Liver (tissue), 9 donors: ENCODE results near the gene SMYD3. TPM values are rescaled to one million over a fixed set of nuclear protein-coding genes. Genes with fewer than 3 reads are reported as not detected.

ENCODE experiments used
- DNase-seq: peaks from one replicate; pipeline ENCODE4 v3.0.0-alpha.2; 2017; ENCODE audit warnings: low spot score
- H3K27ac ChIP-seq, 2 donors: one replicate each; pipeline ENCODE4 v1.7.0; 2013; ENCODE audit warnings: inconsistent platforms in 2 of 2, low read length in 2 of 2, control low read depth in 1 of 2, low read depth in 1 of 2, mild to moderate bottlenecking in 1 of 2
- H3K27me3 ChIP-seq, 4 donors: one replicate each; pipeline versions ENCODE4 v1.6.1 to v1.7.0; 2013; ENCODE audit warnings: low read length in 3 of 4, inconsistent platforms in 1 of 4, mild to moderate bottlenecking in 1 of 4, moderate library complexity in 1 of 4; ENCODE audit not compliant: control insufficient read depth in 4 of 4, insufficient read depth in 4 of 4
- H3K36me3 ChIP-seq, 4 donors: one replicate each; pipeline versions ENCODE4 v1.6.1 to v1.7.0; 2013; ENCODE audit warnings: low read length in 3 of 4, mild to moderate bottlenecking in 3 of 4, low read depth in 1 of 4, moderate library complexity in 1 of 4; ENCODE audit not compliant: control insufficient read depth in 4 of 4, insufficient read depth in 3 of 4
- H3K4me1 ChIP-seq, 4 donors: one replicate each; pipeline versions ENCODE4 v1.6.1 to v1.7.0; 2013; ENCODE audit warnings: low read length in 3 of 4, mild to moderate bottlenecking in 3 of 4, moderate library complexity in 1 of 4; ENCODE audit not compliant: control insufficient read depth in 4 of 4, insufficient read depth in 4 of 4
- H3K4me3 ChIP-seq, 3 donors: one replicate each; pipeline versions ENCODE4 v1.6.1 to v1.7.0; 2013; ENCODE audit warnings: low read length in 3 of 3, control low read depth in 1 of 3, low read depth in 1 of 3, mild to moderate bottlenecking in 1 of 3
- H3K9ac ChIP-seq, 2 donors: one replicate each; pipeline ENCODE4 v1.7.0; 2013; ENCODE audit warnings: low read length in 2 of 2, mild to moderate bottlenecking in 2 of 2, moderate library complexity in 2 of 2, control low read depth in 1 of 2, low read depth in 1 of 2
- H3K9me3 ChIP-seq, 4 donors: one replicate each; pipeline versions ENCODE4 v1.6.1 to v1.7.0; 2013; ENCODE audit warnings: low read length in 3 of 4; ENCODE audit not compliant: control insufficient read depth in 4 of 4
- EGR1 ChIP-seq, 2 donors: IDR thresholded peaks; 2 replicates each; pipeline ENCODE4 v1.6.1; 2016 to 2018; ENCODE audit warnings: antibody characterized with exemption in 2 of 2, low read depth in 2 of 2
- FOXA1 ChIP-seq: IDR thresholded peaks from 2 replicates; pipeline ENCODE4 v1.6.1; 2016; ENCODE audit warnings: antibody characterized with exemption
- FOXA2 ChIP-seq: IDR thresholded peaks from 2 replicates; pipeline ENCODE4 v1.6.1; 2016; ENCODE audit warnings: antibody characterized with exemption
- GABPA ChIP-seq, 2 donors: IDR thresholded peaks in 1 of 2; conservative IDR thresholded peaks in 1 of 2; 2 replicates each; pipeline ENCODE4 v1.6.1; 2016; ENCODE audit warnings: antibody characterized with exemption in 2 of 2, mild to moderate bottlenecking in 1 of 2, moderate library complexity in 1 of 2
- HNF4A ChIP-seq, 2 donors: conservative IDR thresholded peaks; 2 replicates each; pipeline ENCODE4 v1.6.1; 2016; ENCODE audit warnings: antibody characterized with exemption in 2 of 2, mild to moderate bottlenecking in 2 of 2
- HNF4G ChIP-seq: IDR thresholded peaks from 2 replicates; pipeline ENCODE4 v1.6.1; 2016; ENCODE audit warnings: antibody characterized with exemption
- JUND ChIP-seq, 2 donors: IDR thresholded peaks; 2 replicates each; pipeline ENCODE4 v1.6.1; 2016; ENCODE audit warnings: antibody characterized with exemption in 2 of 2
- NR2F2 ChIP-seq: IDR thresholded peaks from 2 replicates; pipeline ENCODE4 v1.6.1; 2016; ENCODE audit warnings: antibody characterized with exemption
- RAD21 ChIP-seq, 2 donors: IDR thresholded peaks; 2 replicates each; pipeline ENCODE4 v1.6.1; 2016; ENCODE audit warnings: antibody characterized with exemption in 2 of 2, mild to moderate bottlenecking in 2 of 2
- RXRA ChIP-seq, 2 donors: IDR thresholded peaks; 2 replicates each; pipeline ENCODE4 v1.6.1; 2017 to 2018; ENCODE audit warnings: antibody characterized with exemption in 2 of 2, mild to moderate bottlenecking in 1 of 2
- SP1 ChIP-seq: IDR thresholded peaks from 2 replicates; pipeline ENCODE4 v1.6.1; 2018; ENCODE audit warnings: antibody characterized with exemption, mild to moderate bottlenecking
- TAF1 ChIP-seq: conservative IDR thresholded peaks from 2 replicates; pipeline ENCODE4 v1.6.1; 2016; ENCODE audit warnings: antibody characterized with exemption, mild to moderate bottlenecking
- YY1 ChIP-seq: IDR thresholded peaks from 2 replicates; pipeline ENCODE4 v1.6.1; 2016; ENCODE audit warnings: antibody characterized with exemption, mild to moderate bottlenecking
- ZBTB33 ChIP-seq: IDR thresholded peaks from 2 replicates; pipeline ENCODE4 v1.6.1; 2016; ENCODE audit warnings: antibody characterized with exemption
- WGBS: extraction: QIAGEN DNeasy Blood & Tissue Kit; methylation state at CpG from one replicate; pipeline ENCODE4 v1.1.7; 2013; 5-methylcytosine and 5-hydroxymethylcytosine counted together
- polyA plus RNA-seq, 2 donors: library from polyadenylated mRNA; stranded (reverse) in 1 of 2; unstranded in 1 of 2; fragments of 200-250 nt in 1 of 2; fragments of >200 nt in 1 of 2; fragmentation: Nextera tagmentation in 1 of 2; extraction: Ambion mirVana in 1 of 2; gene quantifications; one replicate each; pipeline versions ENCODE4 v1.2.1 to v1.2.3, GENCODE V29; 2013 to 2015
- total RNA-seq, 2 donors: library from RNA; depleted of rRNA; stranded (reverse); fragments of >200 nt; gene quantifications; one replicate each; pipeline ENCODE4 v1.2.3, GENCODE V29; 2014
- TF ChIP-seq, protein P1 (sequence below): IDR thresholded peaks from 2 replicates; pipeline ENCODE4 v1.6.1; 2016; ENCODE audit warnings: antibody characterized with exemption, mild to moderate bottlenecking
- TF ChIP-seq, protein P2 (sequence below): IDR thresholded peaks from 2 replicates; pipeline ENCODE4 v1.6.1; 2016; ENCODE audit warnings: antibody characterized with exemption
- TF ChIP-seq, protein P3 (sequence below): fragments of 150-350 bp; IDR thresholded peaks from 2 replicates; pipeline ENCODE4 v1.5.1; 2017; ENCODE audit warnings: improper control_type of control experiment, low read depth, low read length; ENCODE audit not compliant: missing input control
- TF ChIP-seq, protein P4 (sequence below): IDR thresholded peaks from 2 replicates; pipeline ENCODE4 v1.6.1; 2016; ENCODE audit warnings: antibody characterized with exemption
- donor health status: healthy.
- donor health status: healthy.
- donor health status: healthy.
- donor health status: healthy.
- donor health status: healthy.

Gene SMYD3
- total and polyA plus RNA-seq, 4 donors = 3.1 to 9.1 (median 8.0) TPM

GRCh38 chr1:245753807-245754206 is 753.3 kb downstream of the SMYD3 start (continued):
- TF ChIP-seq, protein P1, sequence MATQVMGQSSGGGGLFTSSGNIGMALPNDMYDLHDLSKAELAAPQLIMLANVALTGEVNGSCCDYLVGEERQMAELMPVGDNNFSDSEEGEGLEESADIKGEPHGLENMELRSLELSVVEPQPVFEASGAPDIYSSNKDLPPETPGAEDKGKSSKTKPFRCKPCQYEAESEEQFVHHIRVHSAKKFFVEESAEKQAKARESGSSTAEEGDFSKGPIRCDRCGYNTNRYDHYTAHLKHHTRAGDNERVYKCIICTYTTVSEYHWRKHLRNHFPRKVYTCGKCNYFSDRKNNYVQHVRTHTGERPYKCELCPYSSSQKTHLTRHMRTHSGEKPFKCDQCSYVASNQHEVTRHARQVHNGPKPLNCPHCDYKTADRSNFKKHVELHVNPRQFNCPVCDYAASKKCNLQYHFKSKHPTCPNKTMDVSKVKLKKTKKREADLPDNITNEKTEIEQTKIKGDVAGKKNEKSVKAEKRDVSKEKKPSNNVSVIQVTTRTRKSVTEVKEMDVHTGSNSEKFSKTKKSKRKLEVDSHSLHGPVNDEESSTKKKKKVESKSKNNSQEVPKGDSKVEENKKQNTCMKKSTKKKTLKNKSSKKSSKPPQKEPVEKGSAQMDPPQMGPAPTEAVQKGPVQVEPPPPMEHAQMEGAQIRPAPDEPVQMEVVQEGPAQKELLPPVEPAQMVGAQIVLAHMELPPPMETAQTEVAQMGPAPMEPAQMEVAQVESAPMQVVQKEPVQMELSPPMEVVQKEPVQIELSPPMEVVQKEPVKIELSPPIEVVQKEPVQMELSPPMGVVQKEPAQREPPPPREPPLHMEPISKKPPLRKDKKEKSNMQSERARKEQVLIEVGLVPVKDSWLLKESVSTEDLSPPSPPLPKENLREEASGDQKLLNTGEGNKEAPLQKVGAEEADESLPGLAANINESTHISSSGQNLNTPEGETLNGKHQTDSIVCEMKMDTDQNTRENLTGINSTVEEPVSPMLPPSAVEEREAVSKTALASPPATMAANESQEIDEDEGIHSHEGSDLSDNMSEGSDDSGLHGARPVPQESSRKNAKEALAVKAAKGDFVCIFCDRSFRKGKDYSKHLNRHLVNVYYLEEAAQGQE = no peak

DNA sequence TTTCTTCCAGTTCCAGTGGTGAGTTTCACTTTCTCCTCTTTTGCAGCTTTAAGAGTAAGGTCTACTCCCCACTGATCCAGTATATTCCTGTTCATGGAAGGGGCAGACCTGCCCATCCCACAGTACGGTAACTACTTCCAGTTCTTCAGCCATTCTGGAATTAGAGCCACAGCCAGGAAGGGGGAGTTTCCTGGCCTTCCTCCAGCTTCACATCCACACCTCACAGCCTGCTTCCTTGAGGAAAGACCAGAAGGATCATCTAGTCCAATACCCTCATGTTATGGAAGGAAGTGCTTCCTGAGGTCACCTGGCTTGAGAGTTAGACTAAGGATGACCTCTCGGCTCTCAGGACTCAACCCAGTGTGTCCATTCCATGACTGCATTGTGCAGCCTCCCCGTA is 754.5 kb downstream of the SMYD3 start:
- WGBS = 85% methylated on average over 3 of the region's 3 CpGs
- no peaks in the 10 kb centered on the region for H3K27me3 ChIP-seq
- H3K27ac ChIP-seq = no peak overlapping the region
- H3K4me3 ChIP-seq = no peak overlapping the region
- no peak overlapping the region for H3K9ac ChIP-seq
- H3K4me1 ChIP-seq = no peaks in the 10 kb centered on the region
- peaks cover 0 to 2% (median 0%) of the 10 kb centered on the region in 4 donors for H3K36me3 ChIP-seq
- no peaks in the 10 kb centered on the region for H3K9me3 ChIP-seq
- no peak for DNase-seq
- TF ChIP-seq SP1 = no peak
- TF ChIP-seq FOXA2 = no peak
- TF ChIP-seq NR2F2 = no peak
- TF ChIP-seq JUND (IDR thresholded peaks at IDR 0.05) = no peak
- no peak for TF ChIP-seq GABPA (IDR thresholded peaks at IDR 0.05 in 1 of 2, conservative IDR thresholded peaks at IDR 0.05 in 1 of 2)
- TF ChIP-seq, protein P2, sequence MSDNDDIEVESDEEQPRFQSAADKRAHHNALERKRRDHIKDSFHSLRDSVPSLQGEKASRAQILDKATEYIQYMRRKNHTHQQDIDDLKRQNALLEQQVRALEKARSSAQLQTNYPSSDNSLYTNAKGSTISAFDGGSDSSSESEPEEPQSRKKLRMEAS = no peak
- no peak for TF ChIP-seq HNF4A (conservative IDR thresholded peaks at IDR 0.05)
- no peak for TF ChIP-seq YY1
- TF ChIP-seq, protein P3, sequence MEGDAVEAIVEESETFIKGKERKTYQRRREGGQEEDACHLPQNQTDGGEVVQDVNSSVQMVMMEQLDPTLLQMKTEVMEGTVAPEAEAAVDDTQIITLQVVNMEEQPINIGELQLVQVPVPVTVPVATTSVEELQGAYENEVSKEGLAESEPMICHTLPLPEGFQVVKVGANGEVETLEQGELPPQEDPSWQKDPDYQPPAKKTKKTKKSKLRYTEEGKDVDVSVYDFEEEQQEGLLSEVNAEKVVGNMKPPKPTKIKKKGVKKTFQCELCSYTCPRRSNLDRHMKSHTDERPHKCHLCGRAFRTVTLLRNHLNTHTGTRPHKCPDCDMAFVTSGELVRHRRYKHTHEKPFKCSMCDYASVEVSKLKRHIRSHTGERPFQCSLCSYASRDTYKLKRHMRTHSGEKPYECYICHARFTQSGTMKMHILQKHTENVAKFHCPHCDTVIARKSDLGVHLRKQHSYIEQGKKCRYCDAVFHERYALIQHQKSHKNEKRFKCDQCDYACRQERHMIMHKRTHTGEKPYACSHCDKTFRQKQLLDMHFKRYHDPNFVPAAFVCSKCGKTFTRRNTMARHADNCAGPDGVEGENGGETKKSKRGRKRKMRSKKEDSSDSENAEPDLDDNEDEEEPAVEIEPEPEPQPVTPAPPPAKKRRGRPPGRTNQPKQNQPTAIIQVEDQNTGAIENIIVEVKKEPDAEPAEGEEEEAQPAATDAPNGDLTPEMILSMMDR = no peak
- TF ChIP-seq, protein P4, sequence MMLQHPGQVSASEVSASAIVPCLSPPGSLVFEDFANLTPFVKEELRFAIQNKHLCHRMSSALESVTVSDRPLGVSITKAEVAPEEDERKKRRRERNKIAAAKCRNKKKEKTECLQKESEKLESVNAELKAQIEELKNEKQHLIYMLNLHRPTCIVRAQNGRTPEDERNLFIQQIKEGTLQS = no peak
- TF ChIP-seq EGR1 (IDR thresholded peaks at IDR 0.05; ENCODE audit: low read depth in 2 of 2) = no peak
- no peak for TF ChIP-seq RAD21 (IDR thresholded peaks at IDR 0.05)
- TF ChIP-seq ZBTB33 = no peak
- no peak for TF ChIP-seq RXRA (IDR thresholded peaks at IDR 0.05)
- no peak for TF ChIP-seq FOXA1
- TF ChIP-seq TAF1 = no peak
- no peak for TF ChIP-seq HNF4G
- TF ChIP-seq, protein P1 = no peak
